MM.1S (cell line): ENCODE data around the gene NIPBL.

Source experiments
- CTCF ChIP-seq: fragments of 300-600 bp; sonication (generic); IDR thresholded peaks from 2 replicates; pipeline ENCODE4 v1.5.1; 2016; ENCODE audit warnings: antibody characterized with exemption, low read length, mixed read lengths
- EZH2 ChIP-seq: fragments of 300-600 bp; sonication (generic); optimal IDR thresholded peaks from 2 replicates; pipeline ENCODE3; 2017; ENCODE audit warnings: low read depth, mild to moderate bottlenecking, antibody characterized with exemption, low read length, mixed read lengths
- EZH2phosphoT487 ChIP-seq: fragments of 300-600 bp; sonication (generic); IDR thresholded peaks from 2 replicates; pipeline ENCODE4 v1.6.1; 2018; ENCODE audit warnings: antibody characterized with exemption, low read length

GRCh38 chr5:36908544-36909260 lies 32.1 kb downstream of the NIPBL start:
- TF ChIP-seq CTCF (no peak), EZH2 (no peak), EZH2phosphoT487 (no peak)
